ENCODE results near the gene GK. TPM values are rescaled to one million over a fixed set of nuclear protein-coding genes. Genes with fewer than 3 reads are reported as not detected.

Gene GK
- total RNA-seq, 1 donor: 11.7 TPM

DNA sequence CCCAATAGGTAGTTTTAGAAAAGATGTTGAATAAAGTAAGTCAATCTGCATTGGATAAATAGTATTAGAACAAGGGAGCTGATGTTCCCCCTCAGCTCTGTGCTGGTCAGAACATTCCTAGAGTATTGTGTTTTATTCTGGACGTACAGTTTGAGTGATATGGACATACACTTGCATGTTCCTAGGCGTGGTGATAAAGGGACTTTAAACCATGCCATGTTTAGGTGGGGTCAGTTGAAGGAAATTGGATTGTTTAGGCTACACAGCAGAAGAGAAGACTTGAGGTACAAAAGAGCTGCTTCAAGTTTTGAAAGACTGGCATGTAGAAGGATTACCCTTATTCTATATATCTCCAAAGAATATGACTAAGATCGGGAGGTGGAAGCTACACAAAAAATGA is 21.6 kb downstream of the GK start:
- H3K4me3 ChIP-seq (ENCODE audit: low read depth, low read length): no peak overlapping the region
- DNase-seq (ENCODE audit: low read depth): no peak
- TF ChIP-seq, protein P1, sequence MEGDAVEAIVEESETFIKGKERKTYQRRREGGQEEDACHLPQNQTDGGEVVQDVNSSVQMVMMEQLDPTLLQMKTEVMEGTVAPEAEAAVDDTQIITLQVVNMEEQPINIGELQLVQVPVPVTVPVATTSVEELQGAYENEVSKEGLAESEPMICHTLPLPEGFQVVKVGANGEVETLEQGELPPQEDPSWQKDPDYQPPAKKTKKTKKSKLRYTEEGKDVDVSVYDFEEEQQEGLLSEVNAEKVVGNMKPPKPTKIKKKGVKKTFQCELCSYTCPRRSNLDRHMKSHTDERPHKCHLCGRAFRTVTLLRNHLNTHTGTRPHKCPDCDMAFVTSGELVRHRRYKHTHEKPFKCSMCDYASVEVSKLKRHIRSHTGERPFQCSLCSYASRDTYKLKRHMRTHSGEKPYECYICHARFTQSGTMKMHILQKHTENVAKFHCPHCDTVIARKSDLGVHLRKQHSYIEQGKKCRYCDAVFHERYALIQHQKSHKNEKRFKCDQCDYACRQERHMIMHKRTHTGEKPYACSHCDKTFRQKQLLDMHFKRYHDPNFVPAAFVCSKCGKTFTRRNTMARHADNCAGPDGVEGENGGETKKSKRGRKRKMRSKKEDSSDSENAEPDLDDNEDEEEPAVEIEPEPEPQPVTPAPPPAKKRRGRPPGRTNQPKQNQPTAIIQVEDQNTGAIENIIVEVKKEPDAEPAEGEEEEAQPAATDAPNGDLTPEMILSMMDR (IDR thresholded peaks at IDR 0.05; ENCODE audit: insufficient read depth, low read depth, low read length): no peak

- TF ChIP-seq, protein P1 (IDR thresholded peaks at IDR 0.05; ENCODE audit: insufficient read depth, low read depth, low read length): no peak
- H3K4me3 ChIP-seq (ENCODE audit: low read depth, low read length): no peak overlapping the region
- DNase-seq (ENCODE audit: low read depth): no peak
Observed at GRCh38 chrX:30679369-30679768, 26.1 kb downstream of the GK start.

GRCh38 chrX:30680618-30681017 is 27.4 kb downstream of the GK start:
- no peak overlapping the region for H3K4me3 ChIP-seq (ENCODE audit: low read depth, low read length)
- no peak for DNase-seq (ENCODE audit: low read depth)
- TF ChIP-seq, protein P1 (IDR thresholded peaks at IDR 0.05; ENCODE audit: insufficient read depth, low read depth, low read length): no peak

DNA sequence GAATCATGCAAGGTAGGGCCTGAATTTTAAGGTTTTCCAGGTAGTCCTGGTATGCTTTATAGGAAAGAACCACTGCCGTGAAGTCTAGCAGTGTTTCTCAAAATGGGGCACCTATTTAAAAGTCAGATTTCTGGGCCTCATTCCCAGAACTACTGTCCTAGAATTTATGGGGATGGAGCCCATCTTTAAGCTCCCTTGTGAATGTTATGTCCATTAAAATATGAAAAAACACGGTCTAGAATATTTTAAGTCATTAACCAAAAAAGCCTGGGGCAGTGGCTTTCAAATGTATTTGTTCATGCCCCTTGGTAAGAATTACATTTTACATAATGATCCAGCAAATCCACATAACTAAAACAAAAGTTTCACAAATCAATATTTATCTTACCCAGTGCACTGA is 35.4 kb downstream of the GK start:
- H3K4me3 ChIP-seq (ENCODE audit: low read depth, low read length): no peak overlapping the region
- TF ChIP-seq, protein P1 (IDR thresholded peaks at IDR 0.05; ENCODE audit: insufficient read depth, low read depth, low read length): no peak
- no peak for DNase-seq (ENCODE audit: low read depth)

DNA sequence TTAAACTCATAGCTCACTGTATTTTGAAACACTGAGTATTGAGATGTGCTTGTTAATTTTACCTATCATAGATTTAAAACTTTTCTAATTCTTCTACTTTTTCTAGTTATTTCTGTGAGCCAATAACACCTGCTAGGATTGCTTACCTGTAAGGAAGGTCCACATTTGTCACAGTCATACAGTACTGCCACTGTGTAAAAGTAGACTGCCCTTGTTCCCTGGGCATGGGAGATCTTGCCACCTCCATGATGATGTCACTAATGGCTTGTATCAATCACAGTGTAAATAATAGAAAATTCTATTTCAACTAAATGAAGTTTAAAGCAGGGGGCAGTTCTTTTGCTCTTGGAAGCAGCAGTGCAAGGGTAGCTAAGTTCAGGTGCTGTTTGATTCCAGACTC is 35.9 kb downstream of the GK start:
- no peak for DNase-seq (ENCODE audit: low read depth)

GRCh38 chrX:30690330-30690729 is 37.1 kb downstream of the GK start:
- H3K4me3 ChIP-seq (ENCODE audit: low read depth, low read length): no peak overlapping the region
- TF ChIP-seq, protein P1 (IDR thresholded peaks at IDR 0.05; ENCODE audit: insufficient read depth, low read depth, low read length): no peak
- DNase-seq (ENCODE audit: low read depth): no peak

More for the DNA sequence above, 35.9 kb downstream of the GK start:
- no peak overlapping the region for H3K4me3 ChIP-seq (ENCODE audit: low read depth, low read length)
- TF ChIP-seq, protein P1 (IDR thresholded peaks at IDR 0.05; ENCODE audit: insufficient read depth, low read depth, low read length): no peak

DNA sequence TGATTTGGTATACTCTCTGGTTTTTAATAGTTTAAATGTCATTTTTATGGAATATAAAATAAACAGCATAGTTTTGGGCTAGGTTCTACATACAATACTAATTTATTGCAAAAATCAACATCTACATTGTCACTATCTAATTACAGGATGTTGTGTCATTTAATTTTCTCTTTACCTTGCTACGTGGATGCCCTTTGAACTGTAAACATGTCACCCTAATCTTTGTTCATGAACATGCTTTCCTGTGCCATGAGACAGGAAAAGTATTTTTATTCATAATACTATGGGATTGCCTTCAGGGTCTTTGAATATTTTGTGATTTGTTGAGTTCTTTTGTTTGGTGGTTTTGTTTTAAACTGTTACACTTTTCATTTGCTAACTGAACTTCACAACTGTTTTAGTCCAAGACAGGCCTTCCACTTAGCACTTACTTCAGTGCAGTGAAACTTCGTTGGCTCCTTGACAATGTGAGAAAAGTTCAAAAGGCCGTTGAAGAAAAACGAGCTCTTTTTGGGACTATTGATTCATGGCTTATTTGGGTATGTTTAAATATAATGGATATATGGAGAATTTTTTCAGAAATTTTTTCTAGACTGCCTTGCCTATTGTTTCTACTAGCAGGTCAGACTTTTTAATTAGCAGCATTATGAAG is 40.9 kb downstream of the GK start:
- TF ChIP-seq, protein P1 (IDR thresholded peaks at IDR 0.05; ENCODE audit: insufficient read depth, low read depth, low read length): no peak
- no peak for DNase-seq (ENCODE audit: low read depth)
- no peak overlapping the region for H3K4me3 ChIP-seq (ENCODE audit: low read depth, low read length)

Data from fibroblast of villous mesenchyme (primary cell).